Measurements from ENCODE around the gene SLC35E2B.
"Not testable (repeated sequence)": the region's sequence is repeated elsewhere in the genome, so short reads cannot be mapped to it uniquely, and the experiment has no call there.

The SLC35E2B gene

GRCh38 chr1:1692714-1693647, at the start of gene SLC35E2B:
SLC35E2B (minus strand) TSS chr1:1692795; CDS start chr1:1676699, 16,096 bp downstream.
- in situ Hi-C loops (cut with MboI; ENCODE audit: low pct_unique_long_range_greater_than_20kb, low sequenced_read_pairs), result not testable (repeated sequence)
- DNase-seq, result peak; percentile 84

DNA sequence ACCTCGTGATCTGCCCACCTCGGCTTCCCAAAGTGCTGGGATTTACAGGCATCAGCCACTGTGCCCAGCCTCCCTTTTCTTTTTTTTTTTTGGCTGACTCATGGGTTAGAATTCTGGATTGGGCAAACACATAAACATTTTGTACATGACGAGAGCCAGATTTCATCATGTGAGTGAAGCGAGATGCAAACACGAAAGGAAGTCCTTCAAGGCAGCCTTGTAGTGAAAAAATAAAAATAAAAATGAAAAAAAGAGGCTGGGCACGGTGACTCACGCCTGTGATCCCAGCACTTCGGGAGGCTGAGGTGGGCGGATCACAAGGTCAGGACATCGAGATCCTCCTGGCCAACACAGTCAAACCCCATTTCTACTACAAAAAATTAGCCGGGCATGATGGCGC, 48.4 kb upstream of the SLC35E2B start:
- DNase-seq; in situ Hi-C loops (cut with MboI; ENCODE audit: low pct_unique_long_range_greater_than_20kb, low sequenced_read_pairs): not testable (repeated sequence)

GRCh38 chr1:1738799-1739337, 46.3 kb upstream of the SLC35E2B start:
- DNase-seq; in situ Hi-C loops (cut with MboI; ENCODE audit: low pct_unique_long_range_greater_than_20kb, low sequenced_read_pairs): not testable (repeated sequence)

- in situ Hi-C loops (cut with MboI; ENCODE audit: low pct_unique_long_range_greater_than_20kb, low sequenced_read_pairs); DNase-seq: not testable (repeated sequence)
Observed at GRCh38 chr1:1737675-1738590, 45.3 kb upstream of the SLC35E2B start.

DNA sequence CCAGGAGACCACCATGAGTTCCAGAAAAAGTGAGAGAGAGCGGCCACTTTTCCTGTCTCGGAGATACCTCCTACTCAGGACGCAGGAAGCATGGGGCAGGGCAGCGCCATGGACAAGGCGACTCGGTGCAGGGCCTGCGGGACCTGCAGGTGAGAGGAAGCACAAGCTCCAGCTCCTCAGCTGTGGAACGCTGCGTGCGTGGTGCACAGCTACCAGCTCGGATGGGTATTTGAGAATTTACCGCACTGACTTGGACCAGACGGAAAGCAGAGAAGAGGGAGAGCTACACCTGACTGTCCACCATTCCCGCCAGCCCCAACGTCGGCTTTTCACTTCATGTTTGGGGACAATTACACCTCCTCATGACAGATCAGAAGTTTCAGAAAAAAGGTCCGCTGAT, 39.8 kb upstream of the SLC35E2B start:
- no peak for DNase-seq
- in situ Hi-C loops (cut with MboI; ENCODE audit: low pct_unique_long_range_greater_than_20kb, low sequenced_read_pairs), result no loop called here

DNA sequence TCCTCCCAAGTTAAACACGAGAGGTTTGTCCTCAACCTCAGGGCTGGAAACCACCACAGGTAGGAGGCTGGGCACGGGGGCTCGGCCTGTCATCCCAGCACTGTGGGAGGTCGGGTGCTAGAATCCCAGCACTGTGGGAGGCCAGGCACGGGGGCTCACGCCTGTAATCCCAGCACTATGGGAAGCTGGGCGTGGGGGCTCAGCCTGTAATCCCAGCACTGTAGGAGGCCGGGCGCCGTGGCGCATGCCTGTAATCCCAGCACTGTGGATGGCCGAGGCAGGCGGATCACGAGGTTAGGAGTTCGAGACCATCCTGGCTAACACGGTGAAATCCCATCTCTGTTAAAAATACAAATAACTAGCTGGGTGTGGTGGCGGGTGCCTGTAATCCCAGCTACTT, 38.3 kb upstream of the SLC35E2B start:
- no peak for DNase-seq
- in situ Hi-C loops (cut with MboI; ENCODE audit: low pct_unique_long_range_greater_than_20kb, low sequenced_read_pairs), result no loop called here

DNA sequence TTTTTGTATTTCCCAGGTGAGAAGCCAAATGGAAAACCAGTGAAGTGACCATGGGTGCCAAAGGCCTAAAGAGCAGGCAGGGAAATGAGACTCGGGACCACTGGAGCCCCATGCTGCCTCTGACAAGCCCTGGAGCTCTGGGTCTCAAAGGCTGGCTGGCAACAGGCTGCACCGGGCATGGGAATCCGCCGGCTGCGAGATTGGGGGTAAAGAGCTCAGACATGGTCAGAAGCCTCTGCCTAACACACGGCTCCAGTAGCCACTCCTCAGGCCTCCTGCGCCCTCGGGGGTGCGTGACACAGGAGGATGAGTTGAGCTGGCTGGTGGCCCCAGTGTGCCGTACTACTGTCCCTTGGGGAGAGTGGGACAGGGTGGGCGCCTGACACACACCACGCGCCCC, 37.6 kb upstream of the SLC35E2B start:
- in situ Hi-C loops (cut with MboI; ENCODE audit: low pct_unique_long_range_greater_than_20kb, low sequenced_read_pairs); DNase-seq: not testable (repeated sequence)

GRCh38 chr1:1729116-1729816, 36.7 kb upstream of the SLC35E2B start:
- in situ Hi-C loops (cut with MboI; ENCODE audit: low pct_unique_long_range_greater_than_20kb, low sequenced_read_pairs); DNase-seq: not testable (repeated sequence)

GRCh38 chr1:1728308-1729005, 35.9 kb upstream of the SLC35E2B start:
- DNase-seq; in situ Hi-C loops (cut with MboI; ENCODE audit: low pct_unique_long_range_greater_than_20kb, low sequenced_read_pairs): not testable (repeated sequence)

DNA sequence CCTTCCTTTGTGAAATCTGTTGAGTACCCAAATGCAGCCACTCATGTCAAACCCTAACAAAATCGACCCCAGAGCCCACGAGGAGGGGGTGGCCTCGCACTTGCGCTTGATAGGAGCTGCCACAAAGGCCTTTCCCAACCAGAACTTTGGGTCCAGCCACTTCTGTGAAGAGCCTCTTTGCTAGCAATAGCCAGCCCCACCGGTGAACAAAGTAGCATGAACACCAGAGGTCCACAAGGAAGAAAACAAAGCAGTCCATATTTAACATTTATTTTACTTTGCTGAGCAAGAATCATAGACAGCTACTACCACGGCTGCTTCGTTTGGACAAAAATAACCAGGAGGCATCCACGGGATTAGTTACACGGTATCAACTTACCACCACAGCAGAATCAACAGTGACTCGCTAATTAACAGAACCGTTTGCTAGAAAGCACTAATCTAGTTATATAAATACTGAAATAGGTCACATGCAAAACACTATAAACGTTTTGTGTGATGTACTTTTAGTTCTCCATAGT, 34.6 kb upstream of the SLC35E2B start:
- DNase-seq; in situ Hi-C loops (cut with MboI; ENCODE audit: low pct_unique_long_range_greater_than_20kb, low sequenced_read_pairs): not testable (repeated sequence)

- DNase-seq; in situ Hi-C loops (cut with MboI; ENCODE audit: low pct_unique_long_range_greater_than_20kb, low sequenced_read_pairs): not testable (repeated sequence)
Observed at GRCh38 chr1:1726088-1726487, 33.5 kb upstream of the SLC35E2B start.

DNA sequence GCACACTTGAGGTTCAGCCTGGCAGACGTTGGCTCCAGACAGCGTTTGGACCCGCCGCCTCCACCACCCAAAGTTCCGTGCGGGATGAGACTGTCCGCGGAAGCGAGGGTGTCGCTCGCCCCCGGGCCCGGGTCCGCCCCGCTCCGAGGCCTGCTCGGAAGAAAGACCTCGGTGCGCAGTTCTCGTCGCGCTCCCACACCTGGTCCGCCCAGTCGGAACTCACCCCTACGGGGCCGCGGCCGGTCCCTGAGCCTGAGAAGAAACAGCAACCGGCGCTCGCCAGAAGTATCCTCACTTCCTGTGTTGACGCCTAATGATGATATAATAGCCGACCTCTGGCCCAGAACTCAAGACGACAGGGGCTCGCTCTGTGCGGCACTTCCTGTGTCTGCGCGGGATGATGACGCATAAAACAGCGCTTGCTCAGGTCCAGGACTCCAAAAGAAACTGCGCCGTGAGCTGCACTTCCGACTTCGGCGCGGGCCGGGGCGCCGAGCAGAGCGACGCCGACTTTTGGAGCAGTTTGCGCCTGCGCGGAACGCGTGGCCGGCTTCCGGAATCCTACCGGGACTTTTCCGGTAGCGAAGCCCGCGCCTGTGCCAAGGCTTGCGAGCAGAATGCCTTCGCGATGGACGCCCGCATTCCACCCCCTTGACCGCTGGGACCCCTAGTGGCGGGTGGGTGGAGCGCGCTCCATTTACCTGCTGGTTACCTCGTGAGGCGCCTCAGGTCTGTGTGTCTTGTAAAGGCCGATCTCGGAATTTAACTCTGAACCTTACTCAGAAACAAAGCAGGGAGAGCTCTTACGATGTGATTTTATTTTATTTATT, 31.7 kb upstream of the SLC35E2B start, which contains the start of gene CDK11A:
Gene CDK11A, minus strand, starts transcription at position 323 of the 830 bp plus-strand sequence. CDS start 1,539 bp downstream, outside the sequence.
- in situ Hi-C loops (cut with MboI; ENCODE audit: low pct_unique_long_range_greater_than_20kb, low sequenced_read_pairs), result not testable (repeated sequence)
- DNase-seq, result peak; percentile 99

- in situ Hi-C loops (cut with MboI; ENCODE audit: low pct_unique_long_range_greater_than_20kb, low sequenced_read_pairs), result no loop called here
- no peak for DNase-seq
Observed at GRCh38 chr1:1721201-1721600, 28.6 kb upstream of the SLC35E2B start.

DNA sequence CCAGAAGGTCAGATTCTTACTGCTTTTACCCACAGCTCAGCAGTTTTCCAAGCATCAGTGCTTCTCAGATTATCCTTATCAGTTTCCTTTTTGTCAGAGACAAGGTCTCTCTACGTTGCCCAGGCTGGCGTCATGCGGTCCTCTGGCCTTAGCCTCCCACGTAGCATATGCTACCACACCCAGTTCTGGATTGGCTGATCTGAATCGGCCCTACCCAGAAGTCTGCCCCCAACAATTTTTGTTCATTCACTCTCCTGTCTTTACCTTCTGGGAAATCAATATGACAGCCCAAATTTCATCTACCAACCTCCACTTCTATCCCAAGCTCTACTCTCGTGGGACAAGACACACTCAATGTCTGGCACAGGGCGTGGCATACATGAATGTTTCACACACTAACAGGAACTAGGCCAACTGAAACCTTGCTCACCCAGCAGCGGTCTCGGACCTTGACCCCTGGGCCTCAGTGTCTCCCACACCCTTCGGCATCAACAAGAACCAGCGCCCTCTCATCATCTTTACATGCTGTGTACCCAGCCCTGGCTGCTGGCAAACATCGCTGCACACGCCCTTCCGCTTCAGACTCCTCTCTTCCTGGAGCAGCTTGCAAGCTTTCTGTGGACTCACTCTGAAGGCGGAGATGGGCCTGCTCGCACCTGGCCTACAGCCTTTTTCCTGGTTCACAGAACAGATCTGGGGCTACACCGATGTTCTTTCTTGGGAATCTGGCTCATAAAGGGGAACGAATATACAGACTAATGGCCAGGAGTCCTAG, 22.7 kb upstream of the SLC35E2B start:
- DNase-seq; in situ Hi-C loops (cut with MboI; ENCODE audit: low pct_unique_long_range_greater_than_20kb, low sequenced_read_pairs): not testable (repeated sequence)

GRCh38 chr1:1707897-1708296, 15.3 kb upstream of the SLC35E2B start:
- DNase-seq; in situ Hi-C loops (cut with MboI; ENCODE audit: low pct_unique_long_range_greater_than_20kb, low sequenced_read_pairs): not testable (repeated sequence)

GRCh38 chr1:1707241-1707640, 14.6 kb upstream of the SLC35E2B start:
- in situ Hi-C loops (cut with MboI; ENCODE audit: low pct_unique_long_range_greater_than_20kb, low sequenced_read_pairs); DNase-seq: not testable (repeated sequence)
